Natural killer cell (primary cell): ENCODE data around the gene KHDC1. TPM values are rescaled to one million over a fixed set of nuclear protein-coding genes. Genes with fewer than 3 reads are reported as not detected.

Source experiments
- ATAC-seq, 3 donors: fragments of 150-1000 bp in 2 of 3; fragments of 200-7000 bp in 1 of 3; cut with Tn5 transposase; 1 replicate in 1 of 3; 2 replicates in 2 of 3; pipeline ENCODE4 v1.10.0; 2021; ENCODE audit warnings: mild to moderate bottlenecking in 2 of 3, moderate library complexity in 2 of 3
- DNase-seq, 2 donors: peaks; one replicate each; pipeline versions ENCODE4 v3.0.0 to v3.0.0-alpha.2; 2013 to 2021; ENCODE audit warnings: mixed read lengths in 1 of 2
- H3K27ac ChIP-seq: one replicate; pipeline ENCODE4 v1.5.1; 2013; ENCODE audit warnings: mild to moderate bottlenecking, low read length
- H3K27me3 ChIP-seq: one replicate; pipeline ENCODE4 v1.6.1; 2013; ENCODE audit warnings: low read length; ENCODE audit not compliant: control insufficient read depth, insufficient read depth
- H3K36me3 ChIP-seq: one replicate; pipeline ENCODE4 v1.6.1; 2013; ENCODE audit warnings: low read length; ENCODE audit not compliant: control insufficient read depth, insufficient read depth
- H3K4me1 ChIP-seq: one replicate; pipeline ENCODE4 v1.6.1; 2013; ENCODE audit warnings: low read length; ENCODE audit not compliant: control insufficient read depth, insufficient read depth
- H3K4me3 ChIP-seq: one replicate; pipeline ENCODE4 v1.5.1; 2013; ENCODE audit warnings: low read length
- H3K9me3 ChIP-seq: one replicate; pipeline ENCODE4 v1.6.1; 2013; ENCODE audit warnings: low read length; ENCODE audit not compliant: control insufficient read depth, insufficient read depth
- H3K27ac Mint-ChIP-seq, 2 donors: one replicate each; pipeline ENCODE4 v1.8.0; 2022; ENCODE audit warnings: mild to moderate bottlenecking in 2 of 2, mixed read lengths in 2 of 2, moderate library complexity in 1 of 2
- H3K27me3 Mint-ChIP-seq, 2 donors: one replicate each; pipeline ENCODE4 v1.8.0; 2022; ENCODE audit warnings: low read depth in 2 of 2, mixed read lengths in 2 of 2
- H3K36me3 Mint-ChIP-seq: one replicate; pipeline ENCODE4 v1.8.0; 2022; ENCODE audit warnings: mixed read lengths
- H3K4me1 Mint-ChIP-seq, 2 donors: one replicate each; pipeline ENCODE4 v1.8.0; 2022; ENCODE audit warnings: mixed read lengths in 2 of 2
- H3K4me3 Mint-ChIP-seq: one replicate; pipeline ENCODE4 v1.8.0; 2022; ENCODE audit warnings: mild to moderate bottlenecking, moderate library complexity, mixed read lengths
- H3K9me3 Mint-ChIP-seq, 2 donors: one replicate each; pipeline ENCODE4 v1.8.0; 2022; ENCODE audit warnings: mixed read lengths in 2 of 2
- CTCF ChIP-seq: fragments of 200-600 bp; IDR thresholded peaks from one replicate; pipeline ENCODE4 v1.8.0; 2022; ENCODE audit warnings: antibody characterized with exemption
- WGBS: methylation state at CpG from one replicate; pipeline ENCODE4 v1.1.7; 2013; ENCODE audit warnings: missing lambda C conversion rate; ENCODE audit not compliant: insufficient coverage; 5-methylcytosine and 5-hydroxymethylcytosine counted together
- intact Hi-C: fragments of 100-400 bp; cut with micrococcal nuclease; formaldehyde crosslinking; loops from one replicate; pipeline ENCODE4 v1.14.2; 2022
- total RNA-seq, 4 donors: library from RNA; stranded (reverse); fragments of 120-200 nt in 1 of 4; gene quantifications; one replicate each; pipeline versions ENCODE4 v1.2.3 to v1.2.4, GENCODE V29; 2013 to 2022

KHDC1 gene
- total RNA-seq, 3 donors from 2014 or later (not counting 1 experiment from before 2014, with no cell fraction given): 1.8 to 4.1 (median 2.9) TPM

DNA sequence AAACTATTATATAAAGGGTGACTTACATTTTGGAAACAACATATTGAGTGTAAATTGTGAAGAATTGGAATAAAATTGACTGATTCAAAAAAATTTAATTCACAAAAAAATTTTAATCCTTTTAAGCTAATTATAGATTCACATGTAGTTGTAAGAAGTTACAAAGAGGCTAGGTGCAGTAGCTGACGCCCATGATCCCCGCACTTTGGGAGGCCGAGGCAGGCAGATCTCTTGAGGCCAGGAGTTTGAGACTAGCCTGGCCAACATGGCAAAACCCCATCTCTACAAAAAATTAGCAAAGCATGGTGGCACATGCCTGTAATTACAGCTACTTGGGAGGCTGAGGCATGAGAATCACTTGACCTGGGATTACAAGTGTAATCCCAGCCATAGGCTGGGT is 30.3 kb upstream of the KHDC1 start:
- H3K4me1 Mint-ChIP-seq: no peaks in the 10 kb centered on the region
- no peaks in the 10 kb centered on the region for H3K9me3 Mint-ChIP-seq
- Histone ChIP-seq H3K36me3 (no peaks in the 10 kb centered on the region), H3K4me3 (no peak overlapping the region), H3K4me1 (no peaks in the 10 kb centered on the region), H3K27ac (no peak overlapping the region), H3K27me3 (no peaks in the 10 kb centered on the region), H3K9me3 (no peaks in the 10 kb centered on the region)
- WGBS: 79% methylated on average over 3 of the region's 3 CpGs
- no peaks in the 10 kb centered on the region for H3K36me3 Mint-ChIP-seq
- H3K4me3 Mint-ChIP-seq: no peak overlapping the region
- intact Hi-C loops: no loop called here
- no peak overlapping the region for H3K27ac Mint-ChIP-seq
- no peaks in the 10 kb centered on the region for H3K27me3 Mint-ChIP-seq
- ATAC-seq (no peak), DNase-seq (no peak)
- no peak for TF ChIP-seq CTCF

- Histone ChIP-seq H3K36me3 (no peaks in the 10 kb centered on the region), H3K4me1 (no peaks in the 10 kb centered on the region), H3K9me3 (no peaks in the 10 kb centered on the region), H3K27ac (no peak overlapping the region), H3K27me3 (no peaks in the 10 kb centered on the region), H3K4me3 (no peak overlapping the region)
- ATAC-seq: no peak
- Mint-ChIP-seq H3K4me1 (no peaks in the 10 kb centered on the region), H3K36me3 (no peaks in the 10 kb centered on the region), H3K4me3 (no peak overlapping the region), H3K27me3 (no peaks in the 10 kb centered on the region), H3K9me3 (no peaks in the 10 kb centered on the region), H3K27ac (no peak overlapping the region)
- no peak for DNase-seq
- TF ChIP-seq CTCF: no peak
- intact Hi-C loops: no loop called here
Observed at GRCh38 chr6:73290435-73290834, 27.4 kb upstream of the KHDC1 start.

GRCh38 chr6:73286752-73287151 is 23.8 kb upstream of the KHDC1 start:
- WGBS: 91% methylated on average over 6 of the region's 6 CpGs
- Histone ChIP-seq H3K36me3 (no peaks in the 10 kb centered on the region), H3K27me3 (no peaks in the 10 kb centered on the region), H3K4me3 (no peak overlapping the region), H3K4me1 (no peaks in the 10 kb centered on the region), H3K27ac (no peak overlapping the region), H3K9me3 (no peaks in the 10 kb centered on the region)
- Mint-ChIP-seq H3K36me3 (no peaks in the 10 kb centered on the region), H3K4me1 (no peaks in the 10 kb centered on the region), H3K9me3 (no peaks in the 10 kb centered on the region), H3K27ac (no peak overlapping the region), H3K4me3 (no peak overlapping the region), H3K27me3 (no peaks in the 10 kb centered on the region)
- no peak for TF ChIP-seq CTCF
- ATAC-seq (no peak), DNase-seq (no peak)
- intact Hi-C loops: no loop called here

DNA sequence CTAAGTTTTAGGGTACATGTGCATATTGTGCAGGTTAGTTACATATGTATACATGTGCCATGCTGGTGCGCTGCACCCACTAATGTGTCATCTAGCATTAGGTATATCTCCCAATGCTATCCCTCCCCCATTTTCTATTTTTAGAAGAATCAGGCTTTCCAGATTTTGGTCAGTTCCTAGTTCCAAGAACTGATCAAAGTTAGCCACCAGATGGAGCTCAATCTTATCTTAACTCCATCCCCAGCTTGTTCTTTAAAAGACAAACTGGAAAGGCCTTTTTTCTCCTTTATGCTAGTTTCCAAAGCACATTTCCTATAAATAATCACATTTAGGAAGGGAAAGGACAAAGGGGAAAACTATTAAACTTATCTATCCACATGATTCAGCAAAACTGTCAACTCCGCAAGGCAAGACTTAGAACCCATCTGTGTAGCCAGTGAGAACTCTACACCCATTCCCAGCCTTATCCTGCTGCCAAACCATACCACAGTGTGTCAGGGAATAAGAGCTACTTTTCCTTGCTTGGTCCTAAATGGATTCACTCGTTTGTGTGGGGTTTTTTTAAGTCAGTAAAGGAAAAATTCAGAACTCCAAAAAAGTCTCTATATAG is 22.8 kb upstream of the KHDC1 start:
- ATAC-seq (no peak), DNase-seq (peak in 1 of 2 donors; percentile 42)
- Histone ChIP-seq H3K4me1 (no peaks in the 10 kb centered on the region), H3K36me3 (no peaks in the 10 kb centered on the region), H3K9me3 (no peaks in the 10 kb centered on the region), H3K4me3 (no peak overlapping the region), H3K27ac (no peak overlapping the region), H3K27me3 (no peaks in the 10 kb centered on the region)
- H3K4me3 Mint-ChIP-seq: no peak overlapping the region
- TF ChIP-seq CTCF: no peak
- no peaks in the 10 kb centered on the region for H3K9me3 Mint-ChIP-seq
- no peaks in the 10 kb centered on the region for H3K36me3 Mint-ChIP-seq
- no peak overlapping the region for H3K27ac Mint-ChIP-seq
- no peaks in the 10 kb centered on the region for H3K4me1 Mint-ChIP-seq
- H3K27me3 Mint-ChIP-seq: no peaks in the 10 kb centered on the region
- intact Hi-C loops: no loop called here
- 100% methylated on average over 2 of the region's 3 CpGs for WGBS
